Pancreas (tissue), 10 donors: ENCODE measurements around the gene ADAMTSL2. TPM values are rescaled to one million over a fixed set of nuclear protein-coding genes. Genes with fewer than 3 reads are reported as not detected.

Source experiments
- ATAC-seq, 4 donors: fragments of 200-7000 bp; cut with Tn5 transposase; one replicate each; pipeline versions ENCODE4 v1.8.0 to v1.9.1; 2020; ENCODE audit warnings: mild to moderate bottlenecking in 4 of 4, moderate library complexity in 4 of 4
- DNase-seq, 6 donors: peaks; one replicate each; pipeline ENCODE4 v3.0.0-alpha.2; 2020
- FAIRE-seq: peaks from 2 replicates; lab custom pipeline; 2012; peaks lifted over from hg19 to GRCh38; lab: Jason Lieb, UNC
- H3K27ac ChIP-seq, 4 donors: fragments of 200-600 bp; sonication (generic); 1 replicate in 3 of 4; 2 replicates in 1 of 4; pipeline versions ENCODE4 v1.5.0 to v1.8.0; 2020
- H3K27me3 ChIP-seq, 4 donors: fragments of 200-600 bp; one replicate each; pipeline ENCODE4 v1.8.0; 2021
- H3K36me3 ChIP-seq, 3 donors: fragments of 200-600 bp; sonication (generic) in 1 of 3; one replicate each; pipeline versions ENCODE4 v1.5.0 to v1.8.0; 2020 to 2021
- H3K4me1 ChIP-seq, 3 donors: fragments of 200-600 bp; one replicate each; pipeline ENCODE4 v1.8.0; 2021
- H3K4me3 ChIP-seq, 4 donors: fragments of 200-600 bp; sonication (generic) in 2 of 4; one replicate each; pipeline versions ENCODE4 v1.5.0 to v1.8.0; 2020 to 2021
- H3K9me3 ChIP-seq, 4 donors: fragments of 200-600 bp; one replicate each; pipeline ENCODE4 v1.8.0; 2021
- CTCF ChIP-seq, 4 donors: fragments of 200-600 bp; sonication (generic) in 3 of 4; IDR thresholded peaks; one replicate each; pipeline versions ENCODE4 v1.5.0 to v1.8.0; 2021; ENCODE audit warnings: antibody characterized with exemption in 4 of 4
- WGBS, 2 donors: extraction: QIAGEN DNeasy Blood & Tissue Kit; methylation state at CpG; one replicate each; pipeline ENCODE4 v1.1.7; 2013; 5-methylcytosine and 5-hydroxymethylcytosine counted together
- intact Hi-C, 3 donors: fragments of 100-400 bp; cut with DNase I; formaldehyde crosslinking; loops; one replicate each; pipeline versions ENCODE4 v1.11.1 to v1.14.2; 2022
- polyA plus RNA-seq, 2 donors: library from polyadenylated mRNA; stranded (reverse); fragments of 200-250 nt; gene quantifications; one replicate each; pipeline ENCODE4 v1.2.3, GENCODE V29; 2013
- total RNA-seq, 6 donors: library from RNA; stranded (reverse); fragmentation: NEBNext Ultra II Directional in 4 of 6; extraction: Animal tissue kit (Norgen Biotek cat#: 25700) in 4 of 6; gene quantifications; one replicate each; pipeline versions ENCODE4 v1.2.1 to v1.2.4, GENCODE V29; 2021 to 2023
- donor health status: healthy with polysubstance abuse.
- donor health status: DM: no; HTN: no; CAD: no; lungs with moderate emphysema.
- donor health status: DM: no; HTN: no; CAD: no.
- donor health status: control.
- donor health status: control.
- donor health status: Bipolar disorder and iron deficiency.
- donor health status: DM: yes; HTN: yes; CAD: no.
- donor health status: DM: no; HTN: no; CAD: no.
- donor health status: DM: no; HTN: no; CAD: no.
- donor health status: DM: yes; HTN: yes; CAD: no.

Gene ADAMTSL2
- total RNA-seq (1 to 10 TPM; 1.5 to 5.5 (median 2.6) TPM), polyA plus RNA-seq (10 to 100 TPM in 1 of 2 donors, 1 to 10 TPM in 1; 9.0 to 12.9 TPM)

- Histone ChIP-seq H3K4me3 (peak within 1 kb of the TSS in 2 of 4 donors; percentile 32 to 42), H3K36me3 (no peaks in the 10 kb centered on the region), H3K9me3 (no peaks in the 10 kb centered on the region), H3K4me1 (no peaks in the 10 kb centered on the region), H3K27ac (peak within 1 kb of the TSS in 1 of 4 donors; percentile 6), H3K27me3 (no peaks in the 10 kb centered on the region)
- TF ChIP-seq CTCF (IDR thresholded peaks at IDR 0.05), result no peak
- FAIRE-seq (no peak), ATAC-seq (peak; percentile 70 to 81 (median 75)), DNase-seq (peak; percentile 43 to 87 (median 74))
- 6 to 7% methylated on average over 54 to 70 of the region's 70 CpGs for WGBS, 2 donors
- intact Hi-C loops, result loop anchor here in 1 of 3 donors (10.0 kb wide), 1 partner anchor 460 kb away; the partner anchor contains the start of gene VAV2
These were observed at the start of gene ADAMTSL2 for GRCh38 chr9:133534346-133535291. TSS of gene ADAMTSL2 (plus strand) at chr9:133534704. CDS start at chr9:133536713, 2,009 bp downstream.

DNA sequence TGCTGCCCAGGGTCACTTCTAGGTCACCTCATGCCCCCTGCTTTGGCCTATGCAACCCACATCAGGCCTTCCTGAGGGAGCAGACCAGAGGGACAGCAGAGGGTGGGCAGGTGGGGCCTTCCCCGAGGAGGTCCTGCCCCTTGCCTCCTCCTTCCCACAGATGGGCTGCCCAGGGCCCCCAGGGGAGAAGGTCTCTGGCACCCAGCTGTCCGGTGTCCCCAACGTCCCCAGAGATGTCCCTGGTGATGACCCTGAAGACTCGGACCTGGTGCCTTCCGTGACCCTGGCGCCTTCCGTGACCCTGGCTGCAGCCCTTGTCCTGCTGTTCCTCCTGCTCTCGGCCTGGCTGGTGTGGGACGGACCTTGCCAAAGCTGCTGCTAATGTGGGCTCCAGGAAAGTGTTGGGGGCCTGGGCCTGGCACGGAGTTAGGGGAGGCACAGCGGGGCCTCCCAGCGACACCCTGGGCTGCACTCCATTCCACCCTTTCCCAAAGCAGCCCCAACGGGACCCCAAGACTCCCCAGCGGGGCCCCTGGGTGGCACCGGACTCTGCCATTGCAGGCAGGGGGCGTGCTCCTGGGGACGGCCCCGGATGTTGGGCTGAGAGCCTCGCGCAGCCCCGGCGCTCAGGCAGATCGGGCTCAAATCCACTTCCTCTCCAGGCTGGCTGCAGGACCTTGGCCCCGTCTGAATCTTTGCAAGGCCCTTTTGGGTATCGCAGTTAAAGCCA is 48.8 kb upstream of the ADAMTSL2 start:
- Histone ChIP-seq H3K4me1 (no peaks in the 10 kb centered on the region), H3K27ac (no peak overlapping the region), H3K4me3 (no peak overlapping the region), H3K27me3 (no peaks in the 10 kb centered on the region), H3K36me3 (no peaks in the 10 kb centered on the region), H3K9me3 (no peaks in the 10 kb centered on the region)
- FAIRE-seq (no peak), DNase-seq (peak in 2 of 6 donors; percentile 15 to 74), ATAC-seq (peak; percentile 18 to 37 (median 26))
- WGBS, 2 donors, result 41 to 44% methylated on average over 21 to 25 of the region's 25 CpGs
- intact Hi-C loops, result loop anchor here in 2 of 3 donors (5.0 to 10.0 kb wide), 4 partner anchors 78 to 301 kb away; no protein-coding TSS in a partner anchor
- TF ChIP-seq CTCF (IDR thresholded peaks at IDR 0.05), result no peak

DNA sequence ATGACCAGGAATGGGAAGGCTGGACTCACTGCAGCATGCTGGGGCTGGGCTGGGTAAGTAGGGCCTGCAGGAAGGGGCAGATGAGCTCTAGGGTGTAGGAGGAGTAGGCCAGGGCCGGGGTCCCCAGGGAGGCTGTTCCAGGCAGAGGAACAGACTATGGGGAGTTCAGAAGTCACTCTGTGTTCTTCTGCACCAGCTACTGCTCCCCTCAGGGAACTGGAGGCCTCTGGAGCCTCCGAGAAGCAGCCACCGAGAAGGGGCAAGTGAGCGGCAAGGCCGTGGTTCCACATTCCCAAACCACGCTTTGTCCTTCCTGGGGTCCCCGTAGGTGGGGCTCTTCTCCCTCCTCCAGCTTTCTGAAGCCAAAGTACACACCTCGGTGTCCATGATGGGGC is 47.2 kb upstream of the ADAMTSL2 start:
- FAIRE-seq (no peak), DNase-seq (peak in 1 of 6 donors; percentile 29), ATAC-seq (no peak)
- intact Hi-C loops, result loop anchor here in 2 of 3 donors (5.0 to 10.0 kb wide), 4 partner anchors 80 to 303 kb away; no protein-coding TSS in a partner anchor
- WGBS, 2 donors, result 77% methylated on average over 8 of the region's 8 CpGs
- H3K27me3 ChIP-seq, result no peaks in the 10 kb centered on the region
- no peaks in the 10 kb centered on the region for H3K36me3 ChIP-seq
- no peak overlapping the region for H3K27ac ChIP-seq
- H3K4me1 ChIP-seq, result no peaks in the 10 kb centered on the region
- no peaks in the 10 kb centered on the region for H3K9me3 ChIP-seq
- H3K4me3 ChIP-seq, result no peak overlapping the region
- no peak for TF ChIP-seq CTCF (IDR thresholded peaks at IDR 0.05)

- Histone ChIP-seq H3K9me3 (no peaks in the 10 kb centered on the region), H3K27ac (no peak overlapping the region)
- intact Hi-C loops, result loop anchor here in 2 of 3 donors (5.0 to 10.0 kb wide), 4 partner anchors 81 to 304 kb away; no protein-coding TSS in a partner anchor
These were observed 45.7 kb upstream of the ADAMTSL2 start for GRCh38 chr9:133488686-133489252.

More at GRCh38 chr9:133488686-133489252, 45.7 kb upstream of the ADAMTSL2 start:
- TF ChIP-seq CTCF (IDR thresholded peaks at IDR 0.05), result no peak
- Histone ChIP-seq H3K4me3 (no peak overlapping the region), H3K36me3 (no peaks in the 10 kb centered on the region), H3K4me1 (no peaks in the 10 kb centered on the region), H3K27me3 (no peaks in the 10 kb centered on the region)
- FAIRE-seq (no peak), ATAC-seq (no peak), DNase-seq (peak in 2 of 6 donors; percentile 44 to 47)
- 78 to 90% methylated on average over 18 of the region's 18 CpGs for WGBS, 2 donors
